GM21528 (cell line): ENCODE measurements around the gene DNHD1.

Source experiments
- ATAC-seq: cut with Tn5 transposase; IDR thresholded peaks from one replicate; pipeline ENCODE4 v1.9.1; 2021; ENCODE audit warnings: mild to moderate bottlenecking, moderate library complexity; ENCODE audit not compliant: unreplicated experiment, low FRiP score

DNHD1 gene, protein sequence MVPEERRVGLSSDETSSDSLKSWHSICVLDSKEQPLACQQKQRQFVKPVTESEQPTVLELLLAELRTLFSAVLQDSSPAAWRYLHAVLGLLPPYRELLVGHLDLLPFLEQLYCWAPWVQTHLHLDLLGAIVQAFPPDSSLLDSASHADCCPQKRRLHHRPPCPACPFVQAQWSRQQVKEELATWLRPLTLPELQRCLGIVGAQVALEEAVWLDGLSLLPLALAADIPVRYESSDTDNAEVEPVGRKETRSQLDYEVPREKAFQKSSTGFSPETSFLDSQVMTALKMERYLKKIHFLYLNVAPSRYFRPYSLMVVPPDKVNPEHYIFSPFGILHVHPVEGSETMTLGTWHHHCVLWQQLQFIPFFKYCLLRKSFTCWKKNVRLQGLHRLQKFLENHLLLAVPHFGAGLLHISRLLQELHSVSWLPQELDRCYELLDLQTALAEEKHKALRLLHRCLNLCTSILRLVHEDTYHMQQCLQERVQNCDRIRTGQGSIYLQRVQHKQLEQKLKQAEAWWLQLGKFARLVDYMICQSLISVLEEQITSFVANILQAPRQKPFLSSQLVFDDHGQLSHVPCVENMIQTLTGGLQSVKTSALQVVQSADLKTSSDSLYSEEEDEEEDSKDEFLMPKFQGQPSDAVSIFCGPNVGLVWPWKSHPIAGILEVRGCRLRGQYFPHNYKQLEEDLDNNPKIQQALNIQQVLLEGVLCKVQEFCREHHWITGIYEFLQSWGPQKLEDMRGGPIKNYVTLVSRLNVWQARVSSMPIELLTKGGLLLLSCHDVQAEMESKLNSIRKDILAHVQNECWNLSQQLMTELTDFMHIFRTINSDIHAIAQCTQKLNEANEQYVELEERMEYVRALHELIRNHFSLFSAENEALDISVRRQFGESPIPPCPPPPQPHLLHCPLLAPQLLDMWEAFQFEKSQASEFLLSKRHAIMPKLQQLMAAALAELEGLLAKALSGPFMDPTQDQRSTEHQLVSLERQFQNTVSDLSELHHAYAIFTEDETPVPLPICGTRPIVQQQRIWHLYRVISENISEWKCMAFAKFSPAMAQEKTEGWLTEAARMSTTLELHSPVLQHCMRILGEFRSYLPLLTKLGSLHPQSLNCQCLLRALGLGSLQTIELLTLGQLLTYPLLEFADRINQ (N-terminal part only)

DNA sequence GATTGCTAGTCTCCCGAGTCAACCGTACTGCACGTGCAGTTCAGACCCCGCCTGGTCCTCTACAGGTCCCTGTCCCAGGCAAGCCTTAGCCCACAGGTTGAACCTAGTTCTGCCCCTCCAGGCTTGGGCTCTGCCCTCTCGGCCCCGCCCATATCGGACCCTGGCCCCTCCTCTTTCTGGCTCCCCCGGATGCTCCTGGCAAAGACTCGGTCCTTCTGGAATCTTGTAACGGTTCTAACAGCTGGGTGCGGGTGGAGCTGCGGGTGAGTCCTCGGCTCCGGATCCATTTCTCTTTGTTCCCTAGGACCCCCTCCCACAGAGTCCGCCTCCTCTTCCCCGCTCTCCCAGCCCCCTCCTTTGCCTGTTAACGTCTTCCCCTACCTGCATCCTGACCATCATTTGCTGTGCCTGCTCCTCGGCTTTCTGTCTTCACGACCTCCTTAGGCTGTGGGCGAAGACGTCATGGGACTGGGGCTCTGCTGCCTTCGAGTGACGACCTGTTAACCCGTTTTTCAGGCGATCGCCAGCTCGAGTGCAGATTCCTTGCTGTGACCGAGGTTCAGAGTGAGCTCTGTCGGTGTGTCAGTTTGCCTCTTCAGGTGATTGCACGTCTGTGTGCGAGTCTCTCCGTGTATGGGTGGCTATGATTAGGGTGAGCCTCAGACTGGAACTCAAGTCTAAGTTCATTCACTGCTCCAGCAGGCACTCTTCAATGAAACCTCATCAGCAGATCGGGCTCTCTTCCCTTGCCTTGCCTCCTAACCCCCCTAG lies at the start of gene DNHD1:
DNHD1 (plus strand) TSS at position 212 of the 771 bp plus-strand sequence. CDS start 936 bp downstream, outside the sequence.
- ATAC-seq, result no peak

DNA sequence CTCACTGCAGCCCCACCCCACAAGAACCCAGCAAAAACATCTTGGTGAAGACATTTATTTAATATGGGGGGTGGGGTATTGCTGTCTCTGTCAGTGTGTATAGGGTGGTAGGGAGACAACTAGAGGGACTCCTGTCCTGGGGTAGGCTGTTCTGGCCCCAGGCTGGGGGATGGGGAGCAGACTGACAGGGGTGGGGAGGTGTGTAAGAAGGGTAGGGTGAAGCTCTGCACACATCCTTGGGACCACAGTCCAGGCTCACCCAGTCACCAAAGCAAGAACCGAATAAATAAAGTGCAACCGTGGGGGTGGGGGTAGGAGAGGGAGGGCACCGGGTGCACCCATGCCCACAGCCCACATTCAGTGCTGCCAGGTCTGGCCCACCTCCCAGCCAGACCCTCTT lies 48.5 kb upstream of the DNHD1 start:
- ATAC-seq, result no peak

DNA sequence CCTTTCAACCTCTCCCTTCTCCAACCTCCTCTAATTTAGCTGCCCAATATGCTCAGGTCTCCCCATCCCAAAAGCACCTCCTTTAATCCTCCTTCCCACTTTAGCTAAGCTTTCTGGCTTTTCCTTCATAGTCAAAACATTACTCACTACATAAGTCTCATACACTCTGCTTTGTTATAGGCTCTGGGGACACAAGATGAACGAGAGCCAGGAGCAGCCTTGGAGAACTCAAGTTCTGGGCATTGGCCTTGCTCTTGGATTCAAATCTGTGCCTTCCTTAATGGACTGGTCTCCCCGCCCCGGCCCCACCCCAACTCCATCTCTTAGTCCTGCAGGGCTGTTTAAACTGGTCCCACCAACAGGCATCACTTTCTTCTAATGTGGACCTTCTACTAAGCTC lies 44.9 kb upstream of the DNHD1 start:
- no peak for ATAC-seq

DNA sequence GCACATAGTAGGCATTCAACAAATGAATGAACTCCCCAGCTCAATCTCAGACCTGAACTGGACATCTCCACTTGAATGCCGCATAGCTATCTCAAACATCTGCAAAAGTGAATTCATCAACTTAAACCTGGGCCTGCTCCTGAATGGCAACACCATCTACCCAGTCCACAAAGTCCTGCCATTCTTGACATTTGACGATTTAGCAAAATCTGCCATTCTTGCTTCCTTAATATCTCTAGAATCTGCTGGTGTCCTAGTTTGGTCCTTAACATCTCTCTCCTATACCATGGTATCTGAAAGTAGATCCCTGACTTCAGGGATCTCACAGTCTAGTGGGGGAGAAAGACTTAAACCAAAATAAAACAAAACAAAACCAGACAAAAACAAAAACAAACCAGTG lies 43.9 kb upstream of the DNHD1 start:
- no peak for ATAC-seq

DNA sequence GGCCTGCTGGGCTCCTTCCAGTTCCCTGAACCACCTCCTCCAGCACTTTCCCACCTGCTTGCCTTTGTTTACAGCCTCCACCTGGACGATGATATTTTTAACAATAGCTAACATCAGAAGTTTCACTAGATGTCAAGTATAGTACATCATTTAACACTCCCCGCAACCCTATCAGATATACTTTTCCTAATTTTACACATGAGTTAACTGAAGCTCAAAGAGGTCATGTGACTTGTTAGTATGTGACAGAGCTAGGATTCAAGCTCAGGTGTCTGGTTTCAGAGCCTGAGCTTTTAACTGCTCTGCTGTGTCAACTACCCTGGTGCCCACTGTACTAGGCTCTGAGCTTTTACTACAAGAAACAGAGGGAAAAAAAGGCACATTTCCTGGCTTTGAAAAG lies 42.0 kb upstream of the DNHD1 start:
- no peak for ATAC-seq

DNA sequence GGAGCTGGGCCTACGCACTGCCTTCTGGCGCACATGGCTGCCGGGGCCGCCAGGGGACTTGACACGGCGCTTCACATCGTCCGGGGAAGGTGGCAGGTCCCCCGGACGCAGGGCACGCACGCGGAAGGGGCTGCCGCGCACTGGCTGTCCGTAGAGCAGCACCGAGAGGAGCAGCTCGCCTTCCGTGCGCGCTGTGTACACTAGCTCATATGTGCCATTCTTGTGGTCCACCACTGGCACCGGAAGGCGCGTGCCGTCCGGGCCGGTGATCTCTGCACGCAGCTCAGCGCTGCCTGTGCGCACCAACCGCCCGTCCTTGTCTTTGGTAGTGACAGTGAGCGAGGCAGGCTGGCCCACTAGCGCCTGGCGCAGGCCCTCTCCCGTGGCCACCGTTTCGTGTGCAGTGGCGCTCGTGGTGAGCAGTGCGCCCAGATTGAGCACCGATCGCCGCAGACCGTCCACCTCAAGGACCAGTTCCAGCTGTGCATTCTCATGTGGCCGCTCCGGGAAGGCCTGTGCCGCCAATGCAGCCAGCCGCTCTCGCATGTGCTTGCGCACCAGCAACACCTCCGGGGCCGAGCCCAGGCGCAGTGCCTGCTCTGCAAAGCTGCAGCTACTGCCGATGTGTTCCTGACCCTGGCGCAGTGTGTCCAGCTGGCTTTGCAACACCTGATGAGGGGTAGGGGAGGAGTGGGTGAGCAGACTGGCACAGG lies 40.6 kb upstream of the DNHD1 start:
- ATAC-seq, result no peak

DNA sequence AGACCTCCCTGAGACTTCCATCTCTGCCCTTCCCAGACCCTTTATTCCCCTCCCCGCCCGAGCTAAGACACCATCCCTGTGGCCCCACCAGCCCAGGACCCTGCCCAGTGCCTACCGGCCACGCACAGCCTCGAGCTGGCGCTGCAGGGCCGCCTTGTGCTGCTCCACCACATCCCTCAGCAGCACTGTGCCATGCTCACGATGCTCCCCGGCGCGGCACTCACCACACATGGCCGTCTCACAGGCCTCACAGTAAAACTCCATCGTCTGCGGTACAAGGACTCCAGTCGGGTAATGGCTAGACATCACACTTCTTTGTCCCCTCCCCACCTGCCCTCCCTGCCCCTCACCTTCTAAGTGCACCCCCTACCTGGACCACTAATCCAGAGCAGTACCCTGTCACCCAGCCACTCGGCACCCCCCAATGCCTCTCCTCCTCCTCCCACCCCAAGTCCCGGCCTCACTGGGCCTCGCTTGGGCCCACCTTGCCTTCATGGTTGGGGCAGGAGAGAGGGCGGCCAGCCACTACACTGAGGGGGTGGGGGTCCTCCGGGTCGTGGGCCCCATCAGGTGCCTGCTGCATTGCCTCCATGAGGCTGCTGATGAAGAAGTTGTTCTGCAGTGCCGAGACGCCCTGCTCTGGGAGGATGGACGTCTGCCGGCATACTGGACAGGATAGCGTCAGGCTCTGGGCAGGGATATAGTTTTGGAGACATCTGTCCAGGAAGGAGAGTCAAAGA lies 39.3 kb upstream of the DNHD1 start:
- ATAC-seq, result no peak

DNA sequence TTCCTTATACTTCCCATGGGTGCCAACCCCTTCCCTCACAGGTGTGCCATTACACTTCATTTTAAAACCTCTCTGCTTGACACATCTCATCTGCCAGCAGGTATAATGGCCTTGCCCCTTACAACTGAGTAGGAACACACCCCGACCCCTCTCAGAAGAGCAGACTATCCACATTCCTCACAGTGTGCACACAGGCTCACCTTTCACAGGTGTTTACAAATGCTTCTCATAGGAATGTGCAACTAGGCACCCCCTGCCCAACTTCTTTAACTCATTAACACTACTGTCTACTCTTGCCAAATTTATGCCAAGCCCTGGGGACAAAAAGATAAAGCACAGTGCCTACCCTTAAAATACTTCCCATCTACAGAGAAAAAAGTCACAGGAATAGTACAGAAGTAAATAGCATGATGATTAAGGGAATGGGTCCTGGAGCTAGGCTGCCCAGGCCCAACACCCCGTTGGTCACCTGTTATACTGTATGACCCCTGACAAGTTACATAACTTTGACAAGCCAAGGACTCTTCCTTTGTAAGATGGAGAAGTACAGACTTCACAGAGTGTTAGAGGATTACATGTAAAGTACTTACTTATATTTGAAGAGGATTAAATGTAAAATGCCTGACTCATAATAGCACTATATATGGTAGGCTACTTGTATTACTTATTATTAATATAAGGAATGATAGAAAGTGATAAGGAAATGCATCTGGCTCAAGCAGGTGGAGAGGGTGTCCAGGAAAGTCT lies 38.6 kb upstream of the DNHD1 start:
- ATAC-seq, result no peak

DNA sequence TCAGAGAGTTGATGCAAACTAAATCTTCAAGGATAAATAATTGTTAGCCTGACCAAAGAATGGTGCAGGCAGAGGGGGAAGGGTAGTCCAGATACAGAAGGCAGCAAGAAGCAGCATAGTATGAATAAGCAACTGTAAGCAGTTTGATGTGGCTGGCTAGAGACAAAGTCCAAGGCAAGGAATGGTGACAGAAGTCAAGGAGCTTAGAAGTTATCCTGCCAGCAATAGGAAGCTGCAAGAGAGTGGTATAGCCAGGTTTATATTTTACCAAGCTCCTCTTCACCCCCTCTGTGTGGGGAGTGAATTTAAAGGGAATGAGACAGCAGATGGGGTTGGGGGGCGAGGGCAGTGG lies 38.0 kb upstream of the DNHD1 start:
- ATAC-seq, result no peak

DNA sequence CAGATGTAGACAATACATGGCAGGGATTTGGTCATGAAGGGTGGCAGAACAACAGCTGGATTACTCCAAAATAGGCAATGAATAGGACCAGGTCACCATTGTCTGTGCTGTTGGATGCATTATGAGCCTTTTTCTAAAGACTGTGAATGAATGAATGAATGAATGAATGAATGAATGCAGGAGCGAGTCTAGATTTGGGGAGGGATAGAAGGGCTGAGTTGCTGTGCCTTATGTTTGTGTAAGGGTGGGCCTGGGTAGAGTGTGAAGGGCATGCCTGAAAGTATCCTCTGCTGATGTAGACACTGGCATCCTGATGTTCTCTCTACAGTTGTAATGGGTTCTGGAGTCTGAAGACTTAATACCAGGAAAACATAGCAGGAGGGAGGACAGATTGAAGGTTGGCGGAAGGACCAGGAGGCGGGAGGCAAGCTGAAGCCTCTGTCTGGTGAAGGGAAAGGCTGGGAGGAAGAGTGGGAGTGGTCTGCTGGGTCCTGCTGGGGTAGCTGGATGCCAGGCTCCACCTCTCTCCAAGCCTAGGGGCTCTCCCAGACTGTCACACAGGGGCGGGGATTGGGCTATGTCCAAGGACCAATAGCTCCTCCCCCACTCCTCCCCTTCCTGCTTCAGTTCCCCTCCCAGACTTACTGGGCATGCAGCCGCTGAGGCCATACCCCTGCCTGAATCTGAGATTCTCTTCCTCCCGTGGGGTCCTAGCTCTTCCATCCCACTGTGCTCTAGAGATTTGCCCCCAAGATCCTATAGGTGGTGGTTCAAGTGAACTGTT lies 28.2 kb upstream of the DNHD1 start:
- no peak for ATAC-seq

DNA sequence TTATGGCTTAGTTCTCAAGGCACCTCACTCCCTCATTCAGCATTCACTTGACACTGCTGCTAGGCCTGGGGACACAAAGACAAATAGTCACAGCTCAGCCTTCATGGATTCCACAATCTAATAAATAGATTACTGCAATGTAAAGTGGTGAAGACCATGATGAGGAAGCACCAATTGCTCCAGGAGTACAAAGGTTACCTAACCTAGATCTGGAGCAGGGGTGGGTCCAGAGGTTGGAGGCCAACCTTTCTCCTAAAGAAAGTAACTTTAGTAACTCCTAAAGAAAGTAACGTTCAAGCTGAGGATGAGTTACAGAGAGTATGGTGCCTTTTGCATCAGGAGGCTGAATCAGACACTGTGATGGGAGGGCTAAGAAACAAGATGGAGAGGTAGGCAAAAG lies 27.5 kb upstream of the DNHD1 start:
- ATAC-seq, result no peak

DNA sequence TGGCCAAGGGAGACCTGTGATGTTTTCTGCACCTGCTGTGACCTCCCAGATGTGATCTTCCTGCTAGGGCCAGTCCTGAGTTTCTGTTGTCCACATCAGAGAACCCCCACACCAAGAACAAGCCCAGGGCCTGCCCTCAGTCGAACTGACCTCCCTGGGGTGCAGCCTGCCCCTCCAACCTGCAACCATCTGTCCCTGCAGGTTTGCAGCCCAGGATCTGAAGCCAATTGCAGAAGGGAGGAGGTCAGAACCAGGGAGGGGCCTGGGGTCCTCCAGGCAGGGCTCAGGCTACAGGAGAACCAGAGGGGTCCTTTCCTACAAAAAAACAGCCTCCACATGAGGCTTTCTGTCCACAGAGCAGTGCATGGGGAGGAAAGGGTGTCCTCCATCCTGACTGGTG lies 24.1 kb upstream of the DNHD1 start:
- ATAC-seq, result no peak

DNA sequence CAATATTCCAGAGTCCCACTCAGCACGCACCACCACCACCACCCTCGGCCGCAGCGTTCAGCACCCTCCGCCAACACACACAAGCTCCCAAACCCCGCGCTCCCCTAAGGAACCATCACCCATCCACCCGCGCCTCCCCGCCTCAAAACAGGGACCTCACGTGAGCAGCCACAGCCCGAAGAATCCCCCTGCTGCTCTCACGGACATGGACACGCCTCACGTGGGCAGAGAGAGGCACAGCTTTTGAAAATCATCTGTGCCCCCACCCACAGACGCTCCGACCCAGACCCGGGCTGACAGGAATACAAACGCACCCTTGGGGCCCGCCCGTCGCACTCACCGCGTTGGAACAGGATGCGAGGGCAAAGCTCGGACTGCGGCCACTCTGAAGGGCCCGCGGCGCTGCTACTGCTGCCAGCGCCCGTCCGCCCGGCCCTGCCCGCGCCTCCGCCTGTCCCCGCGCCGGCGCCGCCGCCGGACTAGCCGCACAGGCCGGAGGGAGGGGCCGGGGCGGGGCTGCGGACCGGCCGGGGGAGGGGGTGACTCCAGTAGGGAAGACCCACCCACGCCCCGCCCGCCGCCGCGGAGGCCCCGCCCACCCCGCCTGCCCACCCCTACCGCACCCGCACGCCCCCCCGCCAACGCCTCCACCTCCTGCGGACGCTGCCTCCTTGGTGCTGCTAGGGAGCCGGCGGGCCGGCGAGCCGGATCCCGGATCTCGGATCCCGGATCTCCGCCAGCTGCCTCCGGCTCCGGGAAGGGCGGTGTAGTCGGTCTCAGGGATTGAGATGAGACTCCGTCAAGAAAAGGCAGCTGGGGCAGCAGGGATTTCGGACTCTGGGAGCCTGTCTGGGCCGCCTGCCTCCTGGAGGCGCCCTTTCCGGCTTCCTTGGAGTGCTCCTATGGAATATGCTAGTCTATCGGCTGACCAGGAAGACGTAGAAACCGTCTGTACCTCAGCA lies 23.3 kb upstream of the DNHD1 start, which contains the start of gene TRIM3:
TRIM3 (minus strand) TSS at position 491 of the 962 bp plus-strand sequence. CDS start 8,246 bp downstream, outside the sequence.
- peak; percentile 61 for ATAC-seq

DNA sequence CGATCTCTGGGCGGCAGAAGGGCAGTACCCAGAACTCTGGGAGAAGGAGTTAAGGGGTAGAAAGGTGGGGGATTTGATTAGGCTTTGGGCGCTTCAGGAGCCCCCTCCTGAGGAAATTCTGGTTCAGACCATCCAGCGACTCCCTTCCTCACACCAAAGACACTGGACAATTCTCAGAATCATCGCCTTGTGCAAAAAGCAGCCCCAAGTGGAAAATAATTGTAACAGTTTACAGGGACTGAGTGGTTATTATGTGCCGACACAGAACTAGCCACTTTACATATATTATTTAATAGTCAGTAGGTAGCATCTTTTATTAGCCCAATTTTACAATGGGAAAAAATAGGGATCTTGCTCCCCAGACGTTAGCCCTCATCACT lies 22.7 kb upstream of the DNHD1 start:
- no peak for ATAC-seq

DNA sequence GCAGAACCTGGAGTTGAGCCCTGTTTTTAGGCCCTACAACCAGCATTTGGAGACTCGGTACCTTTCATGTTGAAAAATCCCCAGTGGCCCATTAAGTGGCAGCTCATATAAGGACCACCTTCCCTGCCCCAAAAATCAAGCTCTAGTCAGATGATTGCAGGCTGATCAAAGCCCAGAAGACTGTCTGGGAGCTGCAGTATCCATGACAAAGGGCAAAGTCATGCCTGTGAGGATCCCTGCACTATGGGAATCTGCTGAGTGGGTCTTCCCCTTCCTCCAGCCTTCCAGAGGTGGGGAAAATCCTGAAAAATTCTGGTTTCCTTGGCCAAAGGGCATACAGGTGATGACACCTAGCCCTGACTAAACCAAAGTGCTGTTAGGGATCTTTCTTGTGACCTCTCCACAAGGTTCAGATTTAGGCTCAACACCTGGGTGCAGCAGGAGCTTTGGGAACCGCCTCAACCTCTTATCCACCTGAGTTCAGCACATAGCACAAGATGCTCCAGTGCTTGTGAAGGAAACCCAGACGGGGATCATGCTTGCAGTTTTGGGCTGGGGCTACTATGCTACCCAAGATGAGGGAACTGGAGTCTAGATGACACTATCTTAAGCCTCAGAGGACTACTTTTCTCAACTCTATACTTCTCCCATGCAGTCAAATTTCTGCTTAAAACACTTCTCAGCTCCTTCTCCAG lies 22.1 kb upstream of the DNHD1 start:
- ATAC-seq, result no peak

DNA sequence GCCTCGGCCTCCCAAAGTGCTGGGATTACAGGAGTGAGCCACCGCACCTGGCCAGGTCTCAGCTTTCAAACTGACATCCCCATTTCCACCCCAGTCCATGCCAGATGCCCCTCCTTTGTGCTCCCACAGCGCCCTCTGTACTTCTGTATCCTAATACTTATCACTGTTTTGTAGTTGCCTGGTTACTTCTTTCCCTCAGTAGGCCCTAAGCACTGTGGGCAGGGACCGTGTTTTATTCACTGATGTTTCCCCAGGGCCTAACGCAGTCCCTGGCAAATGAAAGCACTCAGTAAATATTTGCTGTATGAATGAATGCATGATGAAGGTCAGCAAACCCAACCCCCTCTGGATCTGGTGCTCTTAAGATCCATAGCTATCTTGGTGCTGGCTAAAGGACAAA lies 21.1 kb upstream of the DNHD1 start:
- ATAC-seq, result no peak
